Measurements from ENCODE around the gene ZCWPW1. TPM values are rescaled to one million over a fixed set of nuclear protein-coding genes. Genes with fewer than 3 reads are reported as not detected.

The ZCWPW1 gene
- total RNA-seq, 1 donor from 2014 or later = 5.0 TPM

DNA sequence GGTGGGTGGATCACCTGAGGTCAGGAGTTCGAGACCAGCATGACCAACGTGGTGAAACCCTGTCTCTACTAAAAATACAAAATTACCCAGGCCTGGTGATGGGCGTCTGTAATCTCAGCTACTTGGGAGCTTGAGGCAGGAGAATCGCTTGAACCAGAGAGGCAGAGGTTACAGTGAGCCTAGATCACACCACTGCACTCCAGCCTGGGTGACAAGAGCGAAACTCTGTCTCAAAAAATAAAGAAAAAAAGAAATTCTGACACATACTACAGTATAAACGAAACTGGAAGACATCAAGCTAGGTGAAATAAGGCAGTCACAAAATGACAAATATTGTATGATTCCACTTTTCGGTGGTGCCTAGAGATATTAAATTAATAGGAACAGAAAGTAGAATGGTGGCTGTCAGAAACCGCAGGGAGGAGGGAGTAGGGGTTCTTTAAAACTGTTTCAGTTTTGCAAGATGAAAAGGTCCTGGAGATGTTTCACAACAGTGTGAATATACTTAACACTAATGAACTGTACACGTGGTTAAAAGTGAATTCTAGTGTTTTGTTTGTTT lies 32.0 kb downstream of the ZCWPW1 start:
- TF ChIP-seq, protein P1, sequence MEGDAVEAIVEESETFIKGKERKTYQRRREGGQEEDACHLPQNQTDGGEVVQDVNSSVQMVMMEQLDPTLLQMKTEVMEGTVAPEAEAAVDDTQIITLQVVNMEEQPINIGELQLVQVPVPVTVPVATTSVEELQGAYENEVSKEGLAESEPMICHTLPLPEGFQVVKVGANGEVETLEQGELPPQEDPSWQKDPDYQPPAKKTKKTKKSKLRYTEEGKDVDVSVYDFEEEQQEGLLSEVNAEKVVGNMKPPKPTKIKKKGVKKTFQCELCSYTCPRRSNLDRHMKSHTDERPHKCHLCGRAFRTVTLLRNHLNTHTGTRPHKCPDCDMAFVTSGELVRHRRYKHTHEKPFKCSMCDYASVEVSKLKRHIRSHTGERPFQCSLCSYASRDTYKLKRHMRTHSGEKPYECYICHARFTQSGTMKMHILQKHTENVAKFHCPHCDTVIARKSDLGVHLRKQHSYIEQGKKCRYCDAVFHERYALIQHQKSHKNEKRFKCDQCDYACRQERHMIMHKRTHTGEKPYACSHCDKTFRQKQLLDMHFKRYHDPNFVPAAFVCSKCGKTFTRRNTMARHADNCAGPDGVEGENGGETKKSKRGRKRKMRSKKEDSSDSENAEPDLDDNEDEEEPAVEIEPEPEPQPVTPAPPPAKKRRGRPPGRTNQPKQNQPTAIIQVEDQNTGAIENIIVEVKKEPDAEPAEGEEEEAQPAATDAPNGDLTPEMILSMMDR (IDR thresholded peaks at IDR 0.05) = no peak
- H3K36me3 Mint-ChIP-seq (ENCODE audit: unreplicated experiment) = peaks cover 2% of the 10 kb centered on the region
- no peaks in the 10 kb centered on the region for H3K4me1 Mint-ChIP-seq (ENCODE audit: unreplicated experiment)
- H3K9me3 Mint-ChIP-seq (ENCODE audit: unreplicated experiment) = no peaks in the 10 kb centered on the region
- no peak overlapping the region for H3K4me3 Mint-ChIP-seq (ENCODE audit: unreplicated experiment)
- H3K27ac Mint-ChIP-seq (ENCODE audit: unreplicated experiment) = no peak overlapping the region
- peaks cover 46% of the 10 kb centered on the region for H3K27me3 Mint-ChIP-seq (ENCODE audit: unreplicated experiment)
- DNase-seq (ENCODE audit: extremely low spot score, unreplicated experiment) = no peak

DNA sequence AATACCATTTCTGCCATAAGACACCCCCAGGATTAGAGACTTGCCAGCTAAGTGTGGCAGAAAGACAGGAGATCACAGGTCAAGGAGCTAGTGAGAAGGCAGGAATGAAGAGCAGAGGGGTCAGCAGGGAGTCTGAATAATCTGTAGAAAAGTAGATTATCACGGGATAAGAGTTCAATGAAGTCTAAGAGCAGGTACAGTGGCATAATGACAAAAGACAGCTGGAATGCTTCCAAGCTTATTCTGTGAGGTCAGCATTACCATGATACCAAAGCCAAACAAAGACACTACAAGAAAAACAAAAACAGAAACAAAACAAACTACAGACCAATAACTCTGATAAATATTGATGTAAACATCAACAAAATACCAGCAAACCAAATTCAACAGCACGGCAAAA lies 34.4 kb downstream of the ZCWPW1 start:
- no peak overlapping the region for H3K27ac Mint-ChIP-seq (ENCODE audit: unreplicated experiment)

DNA sequence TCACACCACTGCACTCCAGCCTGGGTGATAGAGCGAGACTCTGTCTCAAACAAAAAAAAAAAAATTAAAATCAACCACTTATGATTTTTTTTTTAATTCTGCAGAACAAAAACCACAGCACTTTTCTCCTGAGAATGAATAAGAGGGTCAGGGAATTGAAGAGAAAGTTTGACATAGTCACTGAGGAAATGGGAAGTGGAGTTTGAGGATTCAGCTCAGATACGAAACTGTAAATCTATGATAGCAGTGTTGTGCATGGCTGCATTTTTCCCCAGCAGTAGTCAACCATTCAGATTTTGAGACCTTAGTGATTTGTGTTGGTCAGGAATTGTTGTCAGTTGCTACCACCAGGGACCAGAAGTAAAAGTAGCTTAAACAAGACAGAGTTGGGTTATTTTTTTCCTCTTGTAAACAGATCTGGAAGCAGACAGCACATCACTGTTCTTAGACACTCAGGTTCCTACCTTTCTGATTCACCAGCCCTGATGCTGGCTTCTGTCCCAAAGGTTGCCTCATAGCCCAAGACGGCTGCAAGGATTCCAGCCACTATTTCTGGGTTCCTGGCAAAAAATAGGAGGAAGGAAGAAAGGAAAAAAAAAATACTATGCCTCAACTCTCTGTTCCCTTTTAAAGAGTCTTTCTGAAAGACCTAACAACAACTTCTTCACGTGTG lies 35.1 kb downstream of the ZCWPW1 start:
- no peak overlapping the region for H3K27ac Mint-ChIP-seq (ENCODE audit: unreplicated experiment)
- no peaks in the 10 kb centered on the region for H3K4me1 Mint-ChIP-seq (ENCODE audit: unreplicated experiment)
- peaks cover 50% of the 10 kb centered on the region for H3K27me3 Mint-ChIP-seq (ENCODE audit: unreplicated experiment)
- no peaks in the 10 kb centered on the region for H3K36me3 Mint-ChIP-seq (ENCODE audit: unreplicated experiment)
- no peak for DNase-seq (ENCODE audit: extremely low spot score, unreplicated experiment)
- no peak overlapping the region for H3K4me3 Mint-ChIP-seq (ENCODE audit: unreplicated experiment)
- no peaks in the 10 kb centered on the region for H3K9me3 Mint-ChIP-seq (ENCODE audit: unreplicated experiment)
- TF ChIP-seq, protein P1 (IDR thresholded peaks at IDR 0.05) = no peak

More for the DNA sequence above, 34.4 kb downstream of the ZCWPW1 start:
- peaks cover 53% of the 10 kb centered on the region for H3K27me3 Mint-ChIP-seq (ENCODE audit: unreplicated experiment)
- no peaks in the 10 kb centered on the region for H3K36me3 Mint-ChIP-seq (ENCODE audit: unreplicated experiment)
- TF ChIP-seq, protein P1 (IDR thresholded peaks at IDR 0.05) = no peak
- no peaks in the 10 kb centered on the region for H3K9me3 Mint-ChIP-seq (ENCODE audit: unreplicated experiment)
- H3K4me1 Mint-ChIP-seq (ENCODE audit: unreplicated experiment) = no peaks in the 10 kb centered on the region
- no peak for DNase-seq (ENCODE audit: extremely low spot score, unreplicated experiment)
- H3K4me3 Mint-ChIP-seq (ENCODE audit: unreplicated experiment) = no peak overlapping the region

DNA sequence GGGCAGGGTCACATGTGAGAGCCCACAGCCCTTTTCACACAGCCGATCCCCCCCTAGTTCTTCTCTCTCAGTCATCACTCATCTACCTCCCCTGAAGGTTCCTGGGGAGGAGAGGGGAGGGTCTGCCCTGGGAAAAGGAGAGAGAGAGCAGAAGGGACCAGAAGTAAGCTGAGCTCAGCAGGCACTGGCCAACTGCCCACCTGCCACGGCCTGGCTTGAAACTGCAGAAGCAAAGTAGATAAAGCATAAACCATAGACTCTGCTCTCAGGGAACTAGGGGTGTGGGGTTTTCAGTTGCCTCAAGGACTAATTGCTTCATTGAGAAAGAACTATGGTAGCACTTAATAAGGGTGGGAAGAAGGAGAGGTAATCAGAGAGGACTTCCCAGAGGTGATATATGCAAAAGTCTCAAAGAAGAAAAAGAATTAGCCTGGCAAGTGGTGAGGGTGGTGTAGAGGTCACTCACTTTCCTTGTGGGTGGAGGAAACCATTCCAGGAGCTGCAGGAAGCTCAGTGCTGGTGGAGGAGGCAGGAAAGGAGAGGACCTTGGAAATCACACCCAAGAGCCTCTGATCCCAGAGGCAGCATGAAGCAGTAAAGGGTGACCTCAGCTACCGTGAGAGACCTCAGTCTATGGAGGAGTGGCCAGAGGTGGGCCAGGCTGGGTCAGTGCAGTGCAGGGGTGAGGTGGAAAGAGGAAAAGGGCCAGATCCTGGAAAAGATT lies 38.1 kb downstream of the ZCWPW1 start:
- H3K9me3 Mint-ChIP-seq (ENCODE audit: unreplicated experiment) = no peaks in the 10 kb centered on the region
- peaks cover 50% of the 10 kb centered on the region for H3K27me3 Mint-ChIP-seq (ENCODE audit: unreplicated experiment)
- H3K36me3 Mint-ChIP-seq (ENCODE audit: unreplicated experiment) = no peaks in the 10 kb centered on the region
- TF ChIP-seq, protein P1 (IDR thresholded peaks at IDR 0.05) = no peak
- H3K4me3 Mint-ChIP-seq (ENCODE audit: unreplicated experiment) = no peak overlapping the region
- H3K4me1 Mint-ChIP-seq (ENCODE audit: unreplicated experiment) = no peaks in the 10 kb centered on the region
- no peak overlapping the region for H3K27ac Mint-ChIP-seq (ENCODE audit: unreplicated experiment)
- DNase-seq (ENCODE audit: extremely low spot score, unreplicated experiment) = no peak

DNA sequence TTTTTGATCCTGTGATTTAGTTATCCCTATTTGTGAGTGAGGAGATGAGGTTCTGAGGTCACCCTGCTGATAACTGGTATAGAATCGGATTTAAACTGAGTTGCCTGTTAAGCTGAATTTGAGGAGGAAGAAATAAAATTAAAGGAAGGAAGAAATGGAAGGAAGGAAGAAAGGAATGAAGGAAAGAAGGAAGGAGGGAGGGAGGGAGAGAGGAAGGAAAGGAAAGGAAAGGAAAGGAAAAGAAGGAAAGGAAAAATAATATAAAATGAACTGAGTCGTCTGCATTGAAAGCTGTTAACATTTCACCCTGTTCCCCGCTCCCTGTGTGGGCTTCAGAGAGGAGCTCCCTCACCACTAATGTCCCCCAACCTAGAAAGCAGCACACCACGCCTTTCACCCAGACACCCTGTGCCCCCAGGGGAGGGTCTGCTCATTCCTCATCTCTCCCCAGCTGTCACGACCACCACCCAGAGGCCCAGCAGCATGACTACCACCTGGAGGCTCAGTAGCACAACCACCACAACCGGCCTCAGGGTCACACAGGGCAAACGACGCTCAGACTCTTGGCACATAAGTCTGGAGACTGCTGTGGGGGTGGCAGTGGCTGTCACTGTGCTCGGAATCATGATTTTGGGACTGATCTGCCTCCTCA lies 38.9 kb downstream of the ZCWPW1 start:
- Mint-ChIP-seq H3K27ac (ENCODE audit: unreplicated experiment) (no peak overlapping the region), H3K36me3 (ENCODE audit: unreplicated experiment) (no peaks in the 10 kb centered on the region), H3K4me3 (ENCODE audit: unreplicated experiment) (no peak overlapping the region), H3K27me3 (ENCODE audit: unreplicated experiment) (peaks cover 49% of the 10 kb centered on the region), H3K9me3 (ENCODE audit: unreplicated experiment) (no peaks in the 10 kb centered on the region), H3K4me1 (ENCODE audit: unreplicated experiment) (no peaks in the 10 kb centered on the region)
- TF ChIP-seq, protein P1 (IDR thresholded peaks at IDR 0.05) = no peak
- no peak for DNase-seq (ENCODE audit: extremely low spot score, unreplicated experiment)
